ENCODE data around the gene TMPRSS2.

DNA sequence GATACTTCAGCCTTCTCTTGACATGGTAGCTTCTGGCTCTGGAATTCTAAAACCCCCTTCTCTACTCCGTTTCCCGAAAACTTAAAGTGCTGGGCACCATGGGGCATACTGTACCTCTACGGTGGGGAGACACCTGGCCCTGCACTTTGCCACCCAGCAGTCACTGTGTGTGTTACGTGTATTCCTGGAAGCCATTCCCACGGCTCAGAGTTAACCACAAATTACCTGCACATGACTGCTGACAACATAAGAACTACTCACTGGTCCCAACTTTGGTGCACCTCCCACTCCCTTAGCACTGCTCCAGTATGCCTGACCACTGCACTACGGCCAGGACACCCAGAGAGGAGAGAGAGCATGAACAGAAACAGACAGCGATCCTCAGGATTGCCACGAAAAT is 29.4 kb upstream of the TMPRSS2 start:
- TF ChIP-seq EZH2 (IDR thresholded peaks at IDR 0.05) (no peak), SP1 (IDR thresholded peaks at IDR 0.05; ENCODE audit: low read depth) (no peak)
- TF ChIP-seq, protein P1, sequence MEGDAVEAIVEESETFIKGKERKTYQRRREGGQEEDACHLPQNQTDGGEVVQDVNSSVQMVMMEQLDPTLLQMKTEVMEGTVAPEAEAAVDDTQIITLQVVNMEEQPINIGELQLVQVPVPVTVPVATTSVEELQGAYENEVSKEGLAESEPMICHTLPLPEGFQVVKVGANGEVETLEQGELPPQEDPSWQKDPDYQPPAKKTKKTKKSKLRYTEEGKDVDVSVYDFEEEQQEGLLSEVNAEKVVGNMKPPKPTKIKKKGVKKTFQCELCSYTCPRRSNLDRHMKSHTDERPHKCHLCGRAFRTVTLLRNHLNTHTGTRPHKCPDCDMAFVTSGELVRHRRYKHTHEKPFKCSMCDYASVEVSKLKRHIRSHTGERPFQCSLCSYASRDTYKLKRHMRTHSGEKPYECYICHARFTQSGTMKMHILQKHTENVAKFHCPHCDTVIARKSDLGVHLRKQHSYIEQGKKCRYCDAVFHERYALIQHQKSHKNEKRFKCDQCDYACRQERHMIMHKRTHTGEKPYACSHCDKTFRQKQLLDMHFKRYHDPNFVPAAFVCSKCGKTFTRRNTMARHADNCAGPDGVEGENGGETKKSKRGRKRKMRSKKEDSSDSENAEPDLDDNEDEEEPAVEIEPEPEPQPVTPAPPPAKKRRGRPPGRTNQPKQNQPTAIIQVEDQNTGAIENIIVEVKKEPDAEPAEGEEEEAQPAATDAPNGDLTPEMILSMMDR (IDR thresholded peaks at IDR 0.05 in 2 of 3, conservative IDR thresholded peaks at IDR 0.05 in 1 of 3; ENCODE audit: borderline replicate concordance in 1 of 3, insufficient read depth in 1 of 3, low read depth in 2 of 3, low read length in 2 of 3) = no peak

Data from HCT116 (cell line).